NCI-H345 (cell line): ENCODE data around the gene LRMDA.
"Not testable (repeated sequence)": the region's sequence is repeated elsewhere in the genome, so short reads cannot be mapped to it uniquely, and the experiment has no call there.

Source experiments
- DNase-seq: peaks from one replicate; lab custom pipeline; 2025; lab: John Stamatoyannopoulos, UW

Gene LRMDA

DNA sequence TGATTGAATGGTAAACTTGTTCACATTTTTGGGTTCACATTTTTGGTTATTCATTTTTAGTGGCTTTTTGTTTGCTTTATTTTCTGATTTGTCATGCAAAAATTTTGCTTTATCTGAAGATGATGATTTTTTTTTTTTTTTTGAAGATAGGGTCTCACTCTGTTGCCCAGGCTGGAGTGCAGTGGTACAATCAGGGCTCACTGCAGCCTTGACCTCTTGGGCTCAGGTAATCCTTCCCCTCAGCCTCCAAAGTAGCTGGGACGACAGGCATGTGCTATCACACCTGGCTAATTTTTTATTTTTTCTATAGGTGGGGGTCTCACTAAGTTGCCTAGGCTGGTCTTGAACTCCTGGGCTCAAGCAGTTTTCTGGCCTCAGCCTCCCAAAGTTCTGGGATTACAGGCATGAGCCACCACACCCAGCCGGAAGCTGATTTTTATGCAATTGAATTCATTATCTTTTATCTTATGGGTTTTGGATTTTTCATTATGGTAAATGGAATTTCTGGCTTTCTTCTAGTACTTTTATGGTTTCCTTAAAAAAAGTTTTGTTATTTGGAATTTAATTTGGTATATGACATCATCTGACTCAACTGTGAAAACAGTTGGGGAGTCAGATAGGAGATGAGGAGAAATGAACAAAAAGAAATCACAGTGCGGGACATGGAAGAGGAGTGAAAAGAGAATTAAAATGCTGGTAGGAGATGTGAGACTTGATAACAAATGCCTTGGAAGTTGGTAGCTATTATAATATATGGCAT is 158.7 kb downstream of the LRMDA start:
- no peak for DNase-seq

DNA sequence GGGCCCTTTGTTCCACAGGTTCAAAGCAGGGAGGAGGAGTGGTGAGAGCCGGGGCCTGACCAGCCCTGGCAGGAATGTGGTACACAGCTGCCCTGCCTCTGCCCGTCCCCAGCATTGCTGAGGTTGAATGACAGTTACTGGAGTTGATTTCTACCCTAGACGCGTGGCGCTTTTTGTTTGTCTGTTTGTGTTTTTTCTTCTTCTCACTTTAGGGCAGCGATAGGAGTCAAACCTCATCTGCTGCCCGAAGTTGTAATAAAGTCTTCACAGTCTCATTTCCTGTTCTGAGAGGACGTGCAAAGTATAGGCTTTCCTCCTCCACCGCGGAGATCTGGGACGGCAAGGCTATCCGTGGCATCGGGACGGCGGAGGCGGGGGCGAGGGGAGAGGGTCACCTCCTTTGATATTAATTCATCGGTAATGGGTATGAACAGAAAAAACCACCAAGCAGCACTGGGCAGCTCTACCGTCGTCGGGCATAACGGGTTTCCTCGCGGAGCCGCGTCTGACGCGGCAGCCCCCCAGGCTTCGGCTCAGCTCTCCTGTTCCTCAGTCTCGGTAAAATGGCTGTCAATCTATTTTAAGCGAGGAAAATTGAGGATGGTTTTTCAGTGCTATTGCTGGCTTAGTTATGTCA is 160.8 kb downstream of the LRMDA start:
- DNase-seq = no peak

GRCh38 chr10:75592791-75593643 is 161.6 kb downstream of the LRMDA start:
- no peak for DNase-seq

- no peak for DNase-seq
Observed at GRCh38 chr10:75593692-75594556, 162.5 kb downstream of the LRMDA start.

DNA sequence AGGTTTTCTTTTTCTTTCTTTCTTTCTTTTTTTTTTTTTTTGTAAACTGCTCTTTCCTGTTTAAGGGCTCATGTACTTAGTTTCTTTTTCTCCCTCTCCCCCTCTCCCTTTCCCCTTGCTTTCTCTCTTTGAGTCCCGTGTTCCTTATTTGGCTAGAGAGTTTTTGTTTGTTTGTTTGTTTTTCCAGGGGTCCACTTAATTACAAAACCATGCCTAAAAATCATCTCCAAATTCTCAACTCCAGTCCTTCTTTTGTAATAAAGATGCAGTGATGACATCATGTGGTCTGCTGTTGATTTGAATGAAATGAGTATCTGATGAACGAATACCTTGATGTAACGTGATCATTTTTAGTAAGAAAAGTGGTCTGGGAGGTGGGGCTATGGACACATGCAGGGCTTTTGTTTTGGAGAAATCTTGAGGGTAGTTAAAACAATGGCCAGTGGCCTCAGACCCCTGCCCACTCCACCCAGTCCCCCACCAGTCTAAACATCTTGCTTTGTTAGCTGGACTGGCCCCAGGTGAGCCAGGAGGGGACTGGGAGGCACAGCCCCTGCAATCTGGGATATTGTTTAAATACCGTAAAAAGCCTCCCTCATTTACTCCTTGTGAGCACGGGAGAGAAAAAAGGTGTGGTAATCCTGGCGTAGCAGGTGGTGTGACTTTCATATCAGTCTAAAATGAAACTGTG is 165.7 kb downstream of the LRMDA start:
- no peak for DNase-seq

DNA sequence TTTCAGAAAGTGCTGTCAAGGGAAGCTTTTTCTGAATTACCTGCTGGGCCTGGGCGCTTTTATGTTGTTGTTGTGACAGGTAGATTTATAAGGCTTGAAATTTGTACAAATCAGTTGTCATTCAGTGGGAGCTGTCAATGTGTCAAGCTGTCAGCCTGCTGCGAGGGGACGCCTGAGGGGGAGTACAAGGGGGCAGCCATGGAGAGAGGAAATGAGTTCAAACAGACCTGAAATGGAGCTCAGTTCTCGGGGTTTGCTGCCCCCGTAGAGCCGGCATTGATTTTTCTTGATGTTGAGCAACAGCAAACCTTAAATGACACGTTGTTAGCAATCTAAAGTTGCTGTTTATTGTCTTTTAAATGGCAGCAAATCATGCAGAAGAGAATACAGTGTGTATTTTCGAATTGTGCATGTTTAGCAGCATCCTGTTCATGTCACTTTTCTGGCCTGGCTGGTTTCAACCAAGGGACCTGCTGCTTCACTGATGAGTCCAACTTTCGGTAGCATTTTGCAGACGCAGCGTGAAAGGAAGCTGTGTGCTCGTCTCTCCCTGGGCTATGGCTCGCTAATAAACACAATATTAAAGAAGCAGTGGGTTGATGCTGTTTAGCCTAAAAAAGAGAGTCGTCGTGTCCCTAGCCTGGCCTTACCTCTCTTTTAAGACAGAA is 166.5 kb downstream of the LRMDA start:
- DNase-seq = peak; percentile 69

- no peak for DNase-seq
Observed at GRCh38 chr10:75598998-75599397, 167.6 kb downstream of the LRMDA start.

DNA sequence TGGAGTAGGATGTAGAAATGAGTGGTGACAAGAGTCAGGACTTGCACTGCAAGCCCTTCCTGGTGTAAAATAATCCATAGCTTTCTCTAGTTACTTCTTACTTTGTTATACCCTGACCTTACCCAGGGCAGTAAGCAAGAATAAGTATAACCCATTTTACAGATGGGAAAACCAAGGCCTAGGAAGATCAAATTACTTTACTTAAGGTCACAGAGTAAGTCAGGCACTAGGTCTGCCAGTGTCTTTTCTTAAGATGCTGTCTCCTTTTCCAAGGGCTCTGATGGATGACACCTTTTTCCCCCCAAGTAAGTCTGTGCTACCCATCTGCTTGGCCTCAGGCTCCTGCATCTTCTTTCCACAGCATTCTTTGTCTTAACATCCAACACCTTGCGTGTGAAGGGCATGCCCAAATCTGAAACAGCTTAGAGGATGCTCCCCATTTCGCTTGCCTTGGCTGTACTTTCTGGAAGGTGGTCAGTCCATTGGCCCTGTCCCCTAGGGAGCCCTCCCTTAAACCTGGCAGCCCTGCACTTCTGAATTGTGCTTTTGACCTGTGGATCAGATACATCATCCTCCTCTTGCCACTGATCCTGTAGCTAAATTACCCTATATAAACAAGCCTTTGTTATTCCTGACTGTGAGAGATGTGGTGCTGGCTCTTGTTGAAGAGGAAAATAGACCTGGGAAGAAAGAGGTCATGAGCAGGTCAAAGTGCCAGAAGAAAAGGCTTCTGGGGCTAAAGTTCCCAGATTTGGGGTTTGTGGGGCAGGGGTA is 168.6 kb downstream of the LRMDA start:
- peak; percentile 12 for DNase-seq

DNA sequence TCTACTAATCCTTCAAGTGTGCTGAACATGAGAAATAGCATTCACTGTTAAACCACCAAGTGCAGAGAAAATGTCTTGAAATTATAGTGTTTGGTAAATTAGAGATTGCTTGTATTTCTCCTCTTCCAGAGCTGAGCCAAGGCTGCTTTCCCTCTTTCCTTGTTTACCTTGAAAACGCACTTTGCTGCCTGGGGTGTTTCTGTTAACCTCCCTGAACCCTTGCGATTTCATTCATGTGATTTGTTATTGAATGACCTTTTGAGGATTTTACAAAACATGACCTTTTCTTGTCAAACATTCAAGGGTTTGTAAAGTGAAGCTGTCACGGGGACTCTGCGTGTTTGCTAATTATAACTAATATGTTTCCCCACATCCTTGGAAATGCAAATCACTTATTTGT is 169.4 kb downstream of the LRMDA start:
- no peak for DNase-seq

DNA sequence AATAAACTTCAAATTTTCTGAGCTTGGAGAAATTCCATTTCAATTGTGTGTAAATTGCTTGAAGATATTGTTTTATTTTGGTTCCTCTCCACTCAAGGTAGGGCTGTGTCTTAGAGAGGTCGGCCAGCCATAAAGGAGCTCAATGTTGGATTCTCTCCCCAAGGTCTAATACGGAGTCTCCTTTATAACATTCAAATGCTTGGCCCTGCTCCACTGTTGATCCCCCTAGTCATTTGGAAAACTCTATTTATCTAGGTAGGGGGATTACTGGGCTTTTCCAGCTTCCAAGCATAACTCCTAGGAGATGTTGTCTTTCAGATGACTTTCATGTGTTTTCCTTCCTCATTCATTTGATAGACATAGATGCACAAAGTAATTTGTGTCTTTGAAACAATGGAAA is 170.9 kb downstream of the LRMDA start:
- DNase-seq = no peak

DNA sequence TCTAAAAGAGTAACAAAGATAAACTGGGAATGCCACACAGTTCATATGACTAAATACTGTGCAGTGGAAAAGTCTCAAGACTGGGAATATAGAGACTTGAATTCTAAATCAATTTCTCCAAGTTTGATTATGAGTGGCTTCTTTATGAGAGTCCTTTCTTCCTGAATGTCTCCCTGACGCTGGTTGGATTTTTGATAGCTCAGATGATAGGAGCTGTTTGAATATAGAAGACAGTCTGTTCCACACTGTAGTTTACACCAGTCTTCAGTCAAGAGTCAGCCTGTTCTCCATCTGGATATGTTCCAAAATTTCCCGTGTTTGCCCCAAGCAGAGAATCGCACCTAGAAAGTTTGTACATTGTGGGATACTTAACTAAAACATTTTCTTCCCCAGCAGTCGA is 173.7 kb downstream of the LRMDA start:
- no peak for DNase-seq

GRCh38 chr10:75605795-75606194 is 174.4 kb downstream of the LRMDA start:
- not testable (repeated sequence) for DNase-seq

- DNase-seq = no peak
Observed at GRCh38 chr10:75606203-75606779, 174.9 kb downstream of the LRMDA start.

- DNase-seq = no peak
Observed at GRCh38 chr10:75607576-75607975, 176.2 kb downstream of the LRMDA start.

- DNase-seq = no peak
Observed at GRCh38 chr10:75610183-75610582, 178.8 kb downstream of the LRMDA start.

DNA sequence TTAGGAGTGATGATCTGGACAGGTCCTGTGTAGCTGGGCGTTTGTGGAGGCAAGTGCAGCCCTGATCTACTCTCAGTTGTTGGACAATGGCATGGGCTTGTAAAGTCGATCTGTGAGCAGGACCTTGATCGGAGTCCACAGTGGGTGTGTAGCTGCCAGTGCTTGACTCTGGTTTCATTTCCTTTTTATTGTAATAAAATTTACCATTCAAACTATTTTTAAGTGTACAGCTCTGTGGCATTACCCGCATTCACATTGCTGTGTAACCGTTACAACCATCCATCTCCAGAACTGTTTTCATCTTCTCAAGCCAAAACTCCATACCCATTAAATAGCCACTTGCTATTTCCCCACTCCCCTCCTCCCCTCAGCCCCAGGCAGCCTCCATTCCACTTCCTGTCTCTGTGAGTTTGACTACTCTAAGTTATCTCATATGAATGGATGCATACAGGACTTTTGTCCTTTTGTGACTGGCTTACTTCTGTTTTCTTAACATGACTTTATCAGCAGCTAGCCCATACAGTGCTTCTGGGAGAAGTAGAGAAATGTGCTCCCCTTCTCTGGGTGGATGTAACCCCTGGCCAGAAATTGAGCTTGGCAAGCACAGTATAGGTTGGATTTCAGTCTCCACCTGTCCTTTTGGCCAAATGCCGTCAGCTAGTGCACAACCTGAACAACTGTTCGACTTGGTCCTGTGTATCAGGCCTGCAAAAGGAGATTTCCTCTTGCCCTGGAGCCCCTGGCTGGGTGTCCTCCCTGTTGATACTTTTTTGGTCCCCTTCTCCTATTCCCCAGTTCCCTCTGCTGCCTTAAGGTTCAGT is 180.0 kb downstream of the LRMDA start:
- DNase-seq = no peak

DNA sequence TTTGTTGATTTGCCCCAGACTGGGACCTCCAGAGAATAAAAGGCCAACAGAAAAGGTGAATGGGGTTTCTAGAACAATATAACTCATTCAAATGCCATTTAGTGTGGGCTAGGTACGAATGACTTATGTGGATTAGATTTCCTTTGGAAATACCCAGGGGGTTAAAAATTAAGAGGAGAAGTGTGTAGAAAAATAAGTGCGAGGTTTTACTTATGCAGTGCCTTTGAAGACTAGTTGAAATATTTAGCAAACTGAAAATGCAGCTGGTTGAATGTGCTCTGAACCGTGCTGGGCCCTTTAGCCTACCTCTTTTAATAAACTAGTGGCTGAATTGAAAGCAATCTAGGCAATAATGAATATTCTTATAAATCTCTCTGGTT is 180.6 kb downstream of the LRMDA start:
- no peak for DNase-seq

GRCh38 chr10:75612904-75613684 is 181.7 kb downstream of the LRMDA start:
- no peak for DNase-seq
